HEK293 (cell line): ENCODE data around the gene TGDS.

Experiments
- BCL11A ChIP-seq: fragments of 450-650 bp; formaldehyde crosslinking; IDR thresholded peaks from 2 replicates; pipeline ENCODE4 v1.5.1; 2016; ENCODE audit warnings: low read depth, missing biosample characterization, missing genetic modification characterization
- FEZF1 ChIP-seq: fragments of 450-650 bp; formaldehyde crosslinking; IDR thresholded peaks from 2 replicates; pipeline ENCODE4 v1.5.1; 2016; ENCODE audit warnings: missing biosample characterization, missing genetic modification characterization
- GLI2 ChIP-seq: fragments of 450-650 bp; formaldehyde crosslinking; IDR thresholded peaks from 2 replicates; pipeline ENCODE4; 2017; ENCODE audit warnings: missing biosample characterization, missing genetic modification characterization, low read depth, borderline replicate concordance
- KLF1 ChIP-seq: fragments of 450-650 bp; formaldehyde crosslinking; IDR thresholded peaks from 2 replicates; pipeline ENCODE4 v1.5.1; 2016; ENCODE audit warnings: missing biosample characterization, missing genetic modification characterization
- PATZ1 ChIP-seq: fragments of 450-650 bp; formaldehyde crosslinking; IDR thresholded peaks from 2 replicates; pipeline ENCODE4 v1.5.1; 2016; ENCODE audit warnings: missing biosample characterization, missing genetic modification characterization
- REST ChIP-seq: fragments of 450-650 bp; formaldehyde crosslinking; IDR thresholded peaks from 2 replicates; pipeline ENCODE4 v1.5.1; 2016; ENCODE audit warnings: missing biosample characterization, missing genetic modification characterization
- SCRT2 ChIP-seq: fragments of 450-650 bp; formaldehyde crosslinking; IDR thresholded peaks from 2 replicates; pipeline ENCODE4 v1.5.1; 2016; ENCODE audit warnings: missing biosample characterization, missing genetic modification characterization
- SP2 ChIP-seq: fragments of 450-650 bp; formaldehyde crosslinking; IDR thresholded peaks from 2 replicates; pipeline ENCODE4 v1.5.1; 2016; ENCODE audit warnings: missing biosample characterization, missing genetic modification characterization
- TCF7L2 ChIP-seq: IDR thresholded peaks from 2 replicates; pipeline ENCODE4 v1.6.1; 2011; ENCODE audit warnings: low read depth, mild to moderate bottlenecking, inconsistent platforms, low read length, moderate library complexity, borderline replicate concordance
- TSHZ1 ChIP-seq: fragments of 450-650 bp; formaldehyde crosslinking; IDR thresholded peaks from 2 replicates; pipeline ENCODE4 v1.5.1; 2016; ENCODE audit warnings: missing biosample characterization, missing genetic modification characterization, borderline replicate concordance
- ZFP3 ChIP-seq: fragments of 450-650 bp; formaldehyde crosslinking; IDR thresholded peaks from 2 replicates; pipeline ENCODE4 v1.5.1; 2016; ENCODE audit warnings: low read depth, missing biosample characterization, missing genetic modification characterization
- ZNF133 ChIP-seq: fragments of 450-650 bp; formaldehyde crosslinking; IDR thresholded peaks from 2 replicates; pipeline ENCODE4 v1.5.1; 2016; ENCODE audit warnings: missing biosample characterization, missing genetic modification characterization
- ZNF138 ChIP-seq: fragments of 450-650 bp; formaldehyde crosslinking; IDR thresholded peaks from 2 replicates; pipeline ENCODE4 v1.5.1; 2016; ENCODE audit warnings: missing biosample characterization, missing genetic modification characterization, borderline replicate concordance
- ZNF157 ChIP-seq: fragments of 450-650 bp; formaldehyde crosslinking; IDR thresholded peaks from 2 replicates; pipeline ENCODE4 v1.5.1; 2016; ENCODE audit warnings: missing biosample characterization, missing genetic modification characterization
- ZNF16 ChIP-seq: fragments of 450-650 bp; formaldehyde crosslinking; IDR thresholded peaks from 2 replicates; pipeline ENCODE4 v1.5.1; 2016; ENCODE audit warnings: low read depth, missing biosample characterization, missing genetic modification characterization
- ZNF175 ChIP-seq: fragments of 450-650 bp; formaldehyde crosslinking; IDR thresholded peaks from 2 replicates; pipeline ENCODE4 v1.5.1; 2016; ENCODE audit warnings: missing biosample characterization, missing genetic modification characterization
- ZNF23 ChIP-seq: fragments of 450-650 bp; formaldehyde crosslinking; IDR thresholded peaks from 2 replicates; pipeline ENCODE4 v1.5.1; 2016; ENCODE audit warnings: missing biosample characterization, missing genetic modification characterization, borderline replicate concordance
- ZNF362 ChIP-seq: fragments of 450-650 bp; formaldehyde crosslinking; IDR thresholded peaks from 2 replicates; pipeline ENCODE4 v1.5.1; 2016; ENCODE audit warnings: missing biosample characterization, missing genetic modification characterization
- ZNF398 ChIP-seq: fragments of 450-650 bp; formaldehyde crosslinking; IDR thresholded peaks from 2 replicates; pipeline ENCODE4 v1.5.1; 2017; ENCODE audit warnings: missing biosample characterization, missing genetic modification characterization
- ZNF433 ChIP-seq: fragments of 450-650 bp; formaldehyde crosslinking; IDR thresholded peaks from 2 replicates; pipeline ENCODE4 v1.5.1; 2016; ENCODE audit warnings: missing biosample characterization, missing genetic modification characterization, low read depth
- ZNF510 ChIP-seq: fragments of 450-650 bp; formaldehyde crosslinking; IDR thresholded peaks from 2 replicates; pipeline ENCODE4 v1.5.1; 2018; ENCODE audit warnings: mild to moderate bottlenecking, missing genetic modification characterization, missing biosample characterization; ENCODE audit not compliant: insufficient replicate concordance
- ZNF514 ChIP-seq: fragments of 450-650 bp; formaldehyde crosslinking; IDR thresholded peaks from 2 replicates; pipeline ENCODE4 v1.5.1; 2016; ENCODE audit warnings: missing biosample characterization, missing genetic modification characterization
- ZNF585B ChIP-seq: fragments of 450-650 bp; formaldehyde crosslinking; IDR thresholded peaks from 2 replicates; pipeline ENCODE4 v1.5.1; 2016; ENCODE audit warnings: missing biosample characterization, missing genetic modification characterization
- ZNF707 ChIP-seq: fragments of 450-650 bp; formaldehyde crosslinking; IDR thresholded peaks from 2 replicates; pipeline ENCODE4 v1.5.1; 2016; ENCODE audit warnings: missing biosample characterization, missing genetic modification characterization
- ZNF768 ChIP-seq: fragments of 450-650 bp; formaldehyde crosslinking; IDR thresholded peaks from 2 replicates; pipeline ENCODE4 v1.5.1; 2018; ENCODE audit warnings: missing biosample characterization, mild to moderate bottlenecking, missing genetic modification characterization
- ZNF792 ChIP-seq: fragments of 450-650 bp; formaldehyde crosslinking; IDR thresholded peaks from 2 replicates; pipeline ENCODE4 v1.5.1; 2016; ENCODE audit warnings: missing biosample characterization, missing genetic modification characterization
- ZNF843 ChIP-seq: fragments of 450-650 bp; formaldehyde crosslinking; IDR thresholded peaks from 2 replicates; pipeline ENCODE4 v1.5.1; 2016; ENCODE audit warnings: missing biosample characterization, missing genetic modification characterization
- ZXDB ChIP-seq: fragments of 450-650 bp; formaldehyde crosslinking; IDR thresholded peaks from 2 replicates; pipeline ENCODE4 v1.5.1; 2016; ENCODE audit warnings: missing biosample characterization, missing genetic modification characterization

TGDS gene

GRCh38 chr13:94549232-94550061 is 46.5 kb downstream of the TGDS start (continued):
- TF ChIP-seq REST (peak; percentile 52; the same call in 1 of the 2 replicates), ZNF157 (tag by site-specific recombination) (no peak), KLF1 (no peak), ZNF175 (no peak), FEZF1 (tag by site-specific recombination) (peak; percentile 44; the same call in 1 of the 2 replicates), ZNF23 (tag by site-specific recombination) (no peak), ZNF768 (no peak), ZNF514 (tag by site-specific recombination) (no peak), ZXDB (tag by site-specific recombination) (0 out of 2 replicates have a peak, but pooled peaks have one; percentile 68), ZNF433 (tag by site-specific recombination) (no peak), ZNF707 (no peak), ZFP3 (tag by site-specific recombination) (no peak), ZNF16 (no peak), SCRT2 (tag by site-specific recombination) (no peak; the same call in 1 of the 2 replicates), SP2 (tag by site-specific recombination) (no peak), ZNF510 (tag by site-specific recombination) (no peak), ZNF362 (no peak), PATZ1 (tag by site-specific recombination) (peak; percentile 88), ZNF398 (tag by site-specific recombination) (no peak), ZNF792 (no peak), ZNF843 (tag by site-specific recombination) (0 out of 2 replicates have a peak, but pooled peaks have one; percentile 27), BCL11A (tag by site-specific recombination) (no peak; the same call in 1 of the 2 replicates), ZNF138 (tag by site-specific recombination) (no peak), TCF7L2 (no peak), GLI2 (tag by site-specific recombination) (no peak), ZNF585B (no peak), ZNF133 (no peak), TSHZ1 (no peak)
